ENCODE data around the gene SDK1. TPM values are rescaled to one million over a fixed set of nuclear protein-coding genes. Genes with fewer than 3 reads are reported as not detected.

The SDK1 gene
- total RNA-seq, 4 donors from 2014 or later: 1.2 to 1.8 (median 1.5) TPM

DNA sequence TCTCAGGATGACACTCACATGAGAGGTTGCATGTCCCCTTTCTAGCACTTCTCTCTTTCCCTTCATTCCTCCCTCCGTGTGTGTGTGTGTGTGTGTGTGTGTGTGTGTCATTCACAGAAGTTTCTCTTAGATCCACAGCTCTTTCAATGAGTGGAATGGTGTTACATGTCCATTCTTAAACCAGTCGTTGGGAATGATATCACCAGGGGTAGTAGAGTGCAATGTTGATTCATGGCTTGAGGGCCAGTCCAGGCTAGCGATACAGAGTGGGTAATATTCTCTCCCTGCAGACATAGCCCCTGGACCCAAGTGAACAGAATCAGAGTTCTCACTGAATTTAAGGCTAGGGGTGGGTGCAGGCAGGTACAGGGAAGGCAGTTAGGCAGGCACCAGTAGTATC, 187.8 kb downstream of the SDK1 start:
- DNase-seq (no peak), ATAC-seq (no peak)
- Histone ChIP-seq H3K27ac (no peak overlapping the region), H3K4me1 (no peaks in the 10 kb centered on the region), H3K4me3 (no peak overlapping the region), H3K36me3 (no peaks in the 10 kb centered on the region), H3K27me3 (no peaks in the 10 kb centered on the region), H3K9me3 (no peaks in the 10 kb centered on the region)
- intact Hi-C loops (cut with DNase I; ENCODE audit: low total_unique reads): no loop called here
- in situ Hi-C loops (cut with MboI; ENCODE audit: low sequenced_read_pairs in 4 of 4): no loop called here
- TF ChIP-seq, protein P1, sequence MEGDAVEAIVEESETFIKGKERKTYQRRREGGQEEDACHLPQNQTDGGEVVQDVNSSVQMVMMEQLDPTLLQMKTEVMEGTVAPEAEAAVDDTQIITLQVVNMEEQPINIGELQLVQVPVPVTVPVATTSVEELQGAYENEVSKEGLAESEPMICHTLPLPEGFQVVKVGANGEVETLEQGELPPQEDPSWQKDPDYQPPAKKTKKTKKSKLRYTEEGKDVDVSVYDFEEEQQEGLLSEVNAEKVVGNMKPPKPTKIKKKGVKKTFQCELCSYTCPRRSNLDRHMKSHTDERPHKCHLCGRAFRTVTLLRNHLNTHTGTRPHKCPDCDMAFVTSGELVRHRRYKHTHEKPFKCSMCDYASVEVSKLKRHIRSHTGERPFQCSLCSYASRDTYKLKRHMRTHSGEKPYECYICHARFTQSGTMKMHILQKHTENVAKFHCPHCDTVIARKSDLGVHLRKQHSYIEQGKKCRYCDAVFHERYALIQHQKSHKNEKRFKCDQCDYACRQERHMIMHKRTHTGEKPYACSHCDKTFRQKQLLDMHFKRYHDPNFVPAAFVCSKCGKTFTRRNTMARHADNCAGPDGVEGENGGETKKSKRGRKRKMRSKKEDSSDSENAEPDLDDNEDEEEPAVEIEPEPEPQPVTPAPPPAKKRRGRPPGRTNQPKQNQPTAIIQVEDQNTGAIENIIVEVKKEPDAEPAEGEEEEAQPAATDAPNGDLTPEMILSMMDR (IDR thresholded peaks at IDR 0.05 in 4 of 5, conservative IDR thresholded peaks at IDR 0.05 in 1 of 5): no peak
- no peak for TF ChIP-seq POLR2A (IDR thresholded peaks at IDR 0.05)

DNA sequence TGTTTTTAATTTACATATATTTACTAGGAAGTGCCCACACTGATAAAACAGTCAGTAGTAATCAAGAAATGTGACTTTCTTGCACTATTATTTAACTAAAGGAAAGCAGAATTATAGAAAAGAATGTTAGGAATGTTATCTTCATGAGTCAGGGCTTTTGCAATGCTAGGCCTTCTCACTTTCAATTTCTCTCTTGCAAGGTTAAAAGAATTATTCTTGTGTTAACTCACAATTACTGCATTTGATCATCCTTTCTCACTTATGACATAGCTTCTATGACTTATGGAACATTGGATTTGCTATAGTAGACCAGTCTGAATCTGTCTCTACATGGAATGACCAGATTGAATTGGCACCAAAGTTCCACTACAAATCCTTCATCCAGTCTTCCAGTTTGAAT, 192.4 kb downstream of the SDK1 start:
- H3K36me3 ChIP-seq: no peaks in the 10 kb centered on the region
- in situ Hi-C loops (cut with MboI; ENCODE audit: low sequenced_read_pairs in 4 of 4) (no loop called here), intact Hi-C loops (cut with DNase I; ENCODE audit: low total_unique reads) (no loop called here)
- ATAC-seq (no peak), DNase-seq (no peak)
- H3K27me3 ChIP-seq: no peaks in the 10 kb centered on the region
- H3K27ac ChIP-seq: no peak overlapping the region
- no peaks in the 10 kb centered on the region for H3K9me3 ChIP-seq
- no peak overlapping the region for H3K4me3 ChIP-seq
- TF ChIP-seq, protein P1 (IDR thresholded peaks at IDR 0.05 in 4 of 5, conservative IDR thresholded peaks at IDR 0.05 in 1 of 5): no peak
- no peaks in the 10 kb centered on the region for H3K4me1 ChIP-seq

DNA sequence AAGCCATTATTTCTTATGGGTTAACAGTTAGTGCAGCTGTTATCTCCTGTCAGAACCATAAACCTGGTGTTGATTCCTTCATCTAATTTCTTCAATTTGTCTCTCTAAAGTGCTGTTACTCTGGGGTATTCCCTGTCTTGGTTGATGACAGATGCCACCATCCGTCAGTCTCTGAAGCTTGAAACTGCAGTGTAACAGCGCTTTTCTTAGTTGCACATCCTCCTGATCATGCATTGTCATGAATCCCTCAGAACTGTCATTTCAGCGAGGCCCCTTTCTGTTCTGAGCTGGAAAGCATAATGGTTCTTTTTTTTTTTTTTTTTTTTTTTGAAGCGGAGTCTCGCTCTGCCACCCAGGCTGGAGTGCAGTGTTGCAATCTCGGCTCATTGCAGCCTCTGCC, 193.9 kb downstream of the SDK1 start:
- ATAC-seq: no peak
- H3K27me3 ChIP-seq: no peaks in the 10 kb centered on the region
- no peaks in the 10 kb centered on the region for H3K9me3 ChIP-seq
- no peaks in the 10 kb centered on the region for H3K36me3 ChIP-seq
- H3K27ac ChIP-seq: no peak overlapping the region
- no peak overlapping the region for H3K4me3 ChIP-seq
- intact Hi-C loops (cut with DNase I; ENCODE audit: low total_unique reads): no loop called here
- no peak for TF ChIP-seq POLR2A (IDR thresholded peaks at IDR 0.05)
- TF ChIP-seq, protein P1 (IDR thresholded peaks at IDR 0.05 in 4 of 5, conservative IDR thresholded peaks at IDR 0.05 in 1 of 5): no peak
- in situ Hi-C loops (cut with MboI; ENCODE audit: low sequenced_read_pairs in 4 of 4): no loop called here
- no peak for DNase-seq
- no peaks in the 10 kb centered on the region for H3K4me1 ChIP-seq

DNA sequence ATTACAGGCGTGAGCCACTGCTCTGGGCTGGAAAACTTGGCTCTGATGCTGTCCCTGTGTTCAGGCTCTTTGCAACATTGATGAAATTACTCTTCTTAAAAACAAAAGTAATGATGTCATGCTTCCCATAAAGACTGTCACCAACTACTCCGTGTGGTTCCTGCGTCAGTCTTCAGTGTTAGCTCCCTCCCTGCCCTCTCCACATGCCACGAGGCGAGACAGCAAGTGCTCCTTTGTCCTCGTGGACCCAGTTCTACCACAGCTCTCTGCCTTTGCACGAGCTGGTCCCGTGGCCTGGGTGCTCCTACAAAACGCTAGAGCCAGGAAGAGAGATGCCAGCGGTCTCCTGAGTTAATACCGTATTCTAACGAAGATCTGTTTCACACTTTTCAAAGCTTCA, 194.5 kb downstream of the SDK1 start:
- no peaks in the 10 kb centered on the region for H3K9me3 ChIP-seq
- H3K27me3 ChIP-seq: no peaks in the 10 kb centered on the region
- ATAC-seq (no peak), DNase-seq (no peak)
- H3K4me1 ChIP-seq: no peaks in the 10 kb centered on the region
- intact Hi-C loops (cut with DNase I; ENCODE audit: low total_unique reads): no loop called here
- H3K36me3 ChIP-seq: no peaks in the 10 kb centered on the region
- in situ Hi-C loops (cut with MboI; ENCODE audit: low sequenced_read_pairs in 4 of 4): no loop called here
- H3K4me3 ChIP-seq: no peak overlapping the region
- H3K27ac ChIP-seq: no peak overlapping the region
- no peak for TF ChIP-seq POLR2A (IDR thresholded peaks at IDR 0.05)
- TF ChIP-seq, protein P1 (IDR thresholded peaks at IDR 0.05 in 4 of 5, conservative IDR thresholded peaks at IDR 0.05 in 1 of 5): no peak

DNA sequence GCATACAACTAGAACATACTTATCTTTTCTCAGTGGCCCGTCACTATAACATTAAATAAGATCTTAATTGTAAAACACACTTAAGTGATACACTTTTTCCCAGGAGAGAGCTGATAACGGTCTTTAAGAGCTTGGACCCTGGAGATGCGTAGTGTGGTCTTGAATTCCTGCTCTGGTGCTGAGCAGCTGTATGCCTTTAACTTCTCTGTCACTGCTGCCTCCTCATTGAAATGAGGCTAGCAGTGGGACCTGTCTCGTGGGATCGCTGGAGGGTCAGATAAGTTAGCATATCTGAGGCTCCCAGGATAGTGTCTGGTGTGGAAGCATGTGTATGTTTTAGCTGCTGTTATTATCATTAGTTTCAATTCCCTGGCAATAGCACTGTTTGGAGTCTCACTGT, 194.9 kb downstream of the SDK1 start:
- ATAC-seq: no peak
- intact Hi-C loops (cut with DNase I; ENCODE audit: low total_unique reads): no loop called here

More for the DNA sequence above, 194.9 kb downstream of the SDK1 start:
- TF ChIP-seq, protein P1 (IDR thresholded peaks at IDR 0.05 in 4 of 5, conservative IDR thresholded peaks at IDR 0.05 in 1 of 5): no peak
- no peak for TF ChIP-seq POLR2A (IDR thresholded peaks at IDR 0.05)
- H3K36me3 ChIP-seq: no peaks in the 10 kb centered on the region
- H3K27ac ChIP-seq: no peak overlapping the region
- in situ Hi-C loops (cut with MboI; ENCODE audit: low sequenced_read_pairs in 4 of 4): no loop called here
- H3K27me3 ChIP-seq: no peaks in the 10 kb centered on the region
- no peak overlapping the region for H3K4me3 ChIP-seq
- no peaks in the 10 kb centered on the region for H3K9me3 ChIP-seq
- no peak for DNase-seq
- H3K4me1 ChIP-seq: no peaks in the 10 kb centered on the region
